Mesenchymal stem cell (in vitro differentiated cells and primary cell): ENCODE measurements around the gene CFAP58.

ENCODE experiments used
- DNase-seq: peaks from one replicate; pipeline ENCODE4 v3.0.0-alpha.2; 2013
- H2AFZ ChIP-seq: one replicate; pipeline ENCODE4 v1.6.1; 2013; ENCODE audit warnings: low read depth, mild to moderate bottlenecking, control low read depth, inconsistent platforms, low read length, moderate library complexity
- H2AK5ac ChIP-seq: 2 replicates; pipeline ENCODE4 v1.6.1; 2013; ENCODE audit warnings: low read length, moderate library complexity, mild to moderate bottlenecking, inconsistent platforms; ENCODE audit not compliant: severe bottlenecking
- H2BK120ac ChIP-seq: one replicate; pipeline ENCODE4 v1.6.1; 2013; ENCODE audit warnings: low read depth, mild to moderate bottlenecking, inconsistent platforms, low read length, moderate library complexity
- H2BK12ac ChIP-seq, 2 experiments: one replicate each; pipeline ENCODE4 v1.6.1; 2013; ENCODE audit warnings: inconsistent platforms in 2 of 2, low read length in 2 of 2, mild to moderate bottlenecking in 2 of 2, moderate library complexity in 2 of 2, control low read depth in 1 of 2
- H2BK15ac ChIP-seq: one replicate; pipeline ENCODE4 v1.6.1; 2013; ENCODE audit warnings: mild to moderate bottlenecking, low read depth, inconsistent platforms; ENCODE audit not compliant: poor library complexity, severe bottlenecking
- H2BK5ac ChIP-seq: 2 replicates; pipeline ENCODE4 v1.6.1; 2013; ENCODE audit warnings: low read depth, mild to moderate bottlenecking, low read length, control low read depth, inconsistent platforms; ENCODE audit not compliant: poor library complexity, severe bottlenecking
- H3K14ac ChIP-seq, 2 experiments: one replicate each; pipeline ENCODE4 v1.6.1; 2013; ENCODE audit warnings: inconsistent platforms in 2 of 2, low read length in 2 of 2, control low read depth in 1 of 2, mild to moderate bottlenecking in 1 of 2, moderate library complexity in 1 of 2
- H3K18ac ChIP-seq, 2 experiments: one replicate each; pipeline ENCODE4 v1.6.1; 2013; ENCODE audit warnings: inconsistent platforms in 2 of 2, low read length in 2 of 2, control low read depth in 1 of 2, low read depth in 1 of 2, mild to moderate bottlenecking in 1 of 2
- H3K23ac ChIP-seq, 2 experiments: one replicate each; pipeline ENCODE4 v1.6.1; 2013; ENCODE audit warnings: inconsistent platforms in 2 of 2, low read length in 2 of 2, mild to moderate bottlenecking in 2 of 2, moderate library complexity in 2 of 2, control low read depth in 1 of 2
- H3K27ac ChIP-seq: 2 replicates; pipeline ENCODE4 v1.5.1; 2013; ENCODE audit warnings: mild to moderate bottlenecking, moderate library complexity, low read length, control low read depth, inconsistent platforms; ENCODE audit not compliant: poor library complexity, severe bottlenecking
- H3K27me3 ChIP-seq, 2 experiments: 2 replicates each; pipeline versions ENCODE4 v1.6.1 to v1.7.0; 2013; ENCODE audit warnings: low read length in 2 of 2, mild to moderate bottlenecking in 2 of 2, moderate library complexity in 2 of 2, control low read depth in 1 of 2, inconsistent platforms in 1 of 2; ENCODE audit not compliant: control insufficient read depth in 1 of 2, insufficient read depth in 1 of 2
- H3K36me3 ChIP-seq, 2 experiments: 2 replicates each; pipeline versions ENCODE4 v1.6.1 to v1.7.0; 2013; ENCODE audit warnings: low read length in 2 of 2, control low read depth in 1 of 2, inconsistent platforms in 1 of 2, low read depth in 1 of 2, mild to moderate bottlenecking in 1 of 2; ENCODE audit not compliant: insufficient read depth in 2 of 2, control insufficient read depth in 1 of 2
- H3K4ac ChIP-seq, 2 experiments: one replicate each; pipeline ENCODE4 v1.6.1; 2013; ENCODE audit warnings: inconsistent platforms in 2 of 2, low read length in 2 of 2, mild to moderate bottlenecking in 2 of 2, moderate library complexity in 2 of 2, control low read depth in 1 of 2, low read depth in 1 of 2
- H3K4me1 ChIP-seq: 2 replicates; pipeline ENCODE4 v1.6.1; 2013; ENCODE audit warnings: low read depth, low read length, control low read depth; ENCODE audit not compliant: control insufficient read depth, insufficient read depth
- H3K4me2 ChIP-seq: 2 replicates; pipeline ENCODE4 v1.6.1; 2013; ENCODE audit warnings: low read length, mild to moderate bottlenecking, inconsistent platforms; ENCODE audit not compliant: poor library complexity, severe bottlenecking
- H3K4me3 ChIP-seq, 2 experiments: 2 replicates each; pipeline versions ENCODE4 v1.5.1 to v1.7.0; 2013; ENCODE audit warnings: low read length in 2 of 2, mild to moderate bottlenecking in 2 of 2, control low read depth in 1 of 2, low read depth in 1 of 2; ENCODE audit not compliant: insufficient read depth in 1 of 2
- H3K79me1 ChIP-seq: replicated peaks from 2 replicates; pipeline ENCODE4 v1.6.1; 2013; ENCODE audit warnings: mild to moderate bottlenecking, control low read depth, low read length, inconsistent platforms; ENCODE audit not compliant: poor library complexity, severe bottlenecking
- H3K9ac ChIP-seq: 2 replicates; pipeline ENCODE4 v1.7.0; 2013; ENCODE audit warnings: mild to moderate bottlenecking, low read length, moderate library complexity
- H3K9me3 ChIP-seq: 2 replicates; pipeline ENCODE4 v1.7.0; 2013; ENCODE audit warnings: mild to moderate bottlenecking, low read length; ENCODE audit not compliant: control insufficient read depth
- H4K8ac ChIP-seq: one replicate; pipeline ENCODE4 v1.6.1; 2013; ENCODE audit warnings: inconsistent platforms, mild to moderate bottlenecking, low read length, moderate library complexity
- H4K91ac ChIP-seq: one replicate; pipeline ENCODE4 v1.6.1; 2013; ENCODE audit warnings: mild to moderate bottlenecking, low read length, inconsistent platforms
- WGBS: methylation state at CpG from one replicate; pipeline ENCODE4 v1.1.7; 2013; ENCODE audit warnings: mixed read lengths; 5-methylcytosine and 5-hydroxymethylcytosine counted together

Gene CFAP58

GRCh38 chr10:104368381-104368780, 14.7 kb downstream of the CFAP58 start:
- Histone ChIP-seq H3K36me3 (no peaks in the 10 kb centered on the region), H2AFZ (no peak overlapping the region), H3K14ac (no peak overlapping the region), H3K9me3 (peaks cover 18% of the 10 kb centered on the region), H3K9ac (no peak overlapping the region), H4K8ac (no peak overlapping the region), H2AK5ac (no peak overlapping the region), H2BK15ac (no peak overlapping the region), H3K79me1 (no peaks in the 10 kb centered on the region), H2BK120ac (no peak overlapping the region), H3K4me2 (no peak overlapping the region), H2BK12ac (no peak overlapping the region), H3K27me3 (peaks cover 0 to 20% of the 10 kb centered on the region in 2 experiments), H3K27ac (no peak overlapping the region), H2BK5ac (no peak overlapping the region), H3K4me3 (no peak overlapping the region), H4K91ac (no peak overlapping the region), H3K18ac (no peak overlapping the region), H3K4ac (no peak overlapping the region), H3K23ac (no peak overlapping the region), H3K4me1 (no peaks in the 10 kb centered on the region)
- WGBS: 35% methylated on average over 2 of the region's 2 CpGs
- no peak for DNase-seq

DNA sequence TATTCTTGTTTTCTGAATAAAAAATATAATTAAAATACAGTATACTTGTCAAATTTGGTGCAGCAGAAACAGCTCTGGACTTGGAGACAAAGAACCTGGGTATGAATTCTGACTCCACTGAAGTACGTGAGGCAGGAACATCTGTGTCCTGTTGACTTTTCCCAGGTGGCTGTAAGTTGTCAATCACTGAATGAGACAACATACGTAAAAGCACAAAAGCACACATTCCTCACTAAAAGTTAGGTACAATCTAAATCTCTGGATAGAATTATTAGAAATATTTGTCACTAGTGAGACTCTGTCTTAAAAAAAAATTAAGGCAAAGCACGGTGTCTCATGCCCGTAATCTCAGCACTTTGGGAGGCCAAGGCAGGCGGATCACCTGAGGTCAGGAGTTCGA, 18.1 kb downstream of the CFAP58 start:
- no peak overlapping the region for H3K4ac ChIP-seq
- no peak overlapping the region for H3K9ac ChIP-seq
- H3K36me3 ChIP-seq: no peaks in the 10 kb centered on the region
- H3K9me3 ChIP-seq: peaks cover 18% of the 10 kb centered on the region
- no peak overlapping the region for H2BK5ac ChIP-seq
- no peak overlapping the region for H3K4me2 ChIP-seq
- no peak overlapping the region for H4K8ac ChIP-seq
- no peak overlapping the region for H3K14ac ChIP-seq
- 96% methylated on average over 3 of the region's 6 CpGs for WGBS
- H3K27me3 ChIP-seq: peaks cover 0 to 6% of the 10 kb centered on the region in 2 experiments
- no peak overlapping the region for H2AK5ac ChIP-seq
- no peak overlapping the region for H2BK120ac ChIP-seq
- DNase-seq: no peak
- H3K4me3 ChIP-seq: no peak overlapping the region
- no peak overlapping the region for H3K27ac ChIP-seq
- no peak overlapping the region for H2BK15ac ChIP-seq
- H2AFZ ChIP-seq: no peak overlapping the region
- H3K79me1 ChIP-seq: no peaks in the 10 kb centered on the region
- no peak overlapping the region for H2BK12ac ChIP-seq
- H4K91ac ChIP-seq: no peak overlapping the region
- H3K18ac ChIP-seq: no peak overlapping the region
- no peak overlapping the region for H3K23ac ChIP-seq
- H3K4me1 ChIP-seq: no peaks in the 10 kb centered on the region

- Histone ChIP-seq H3K9ac (no peak overlapping the region), H3K4me2 (no peak overlapping the region), H4K8ac (no peak overlapping the region), H3K27ac (no peak overlapping the region), H3K14ac (no peak overlapping the region), H3K18ac (no peak overlapping the region), H3K4me1 (no peaks in the 10 kb centered on the region), H2BK15ac (no peak overlapping the region), H3K23ac (no peak overlapping the region), H2AK5ac (no peak overlapping the region), H4K91ac (no peak overlapping the region), H3K27me3 (no peaks in the 10 kb centered on the region), H2BK12ac (no peak overlapping the region), H3K4me3 (no peak overlapping the region), H3K4ac (no peak overlapping the region), H2AFZ (no peak overlapping the region), H3K79me1 (no peaks in the 10 kb centered on the region), H2BK120ac (no peak overlapping the region), H3K36me3 (no peaks in the 10 kb centered on the region), H3K9me3 (peaks cover 18% of the 10 kb centered on the region), H2BK5ac (no peak overlapping the region)
- no peak for DNase-seq
- WGBS: no CpG with 5 or more reads among the region's 1 CpG
Observed at GRCh38 chr10:104374591-104374990, 21.0 kb downstream of the CFAP58 start.

DNA sequence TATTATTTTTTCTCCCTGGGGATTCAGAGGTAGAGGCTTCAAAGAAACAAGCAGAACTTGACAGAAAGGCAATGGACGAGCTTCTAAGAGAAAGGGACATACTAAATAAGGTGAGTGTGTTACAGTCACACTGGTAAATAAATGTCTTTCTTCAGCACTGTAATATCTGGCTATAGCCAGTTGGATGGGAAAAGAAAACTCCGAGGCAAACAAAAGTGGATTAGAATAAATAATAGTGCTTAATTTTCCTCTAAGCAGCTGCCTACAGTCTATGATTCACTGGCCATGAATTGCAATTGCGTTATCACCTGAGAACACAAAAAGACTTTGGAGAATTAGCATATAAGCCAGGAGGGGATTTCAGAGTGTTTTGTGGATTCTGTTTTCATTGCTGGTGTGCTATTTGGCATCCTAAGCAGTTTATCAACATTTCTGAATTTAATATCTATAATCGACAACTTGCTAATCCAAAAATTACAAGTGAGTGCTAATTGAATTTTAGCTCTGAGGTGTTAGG, 23.2 kb downstream of the CFAP58 start:
- Histone ChIP-seq H3K9me3 (peaks cover 7% of the 10 kb centered on the region), H4K91ac (no peak overlapping the region), H3K36me3 (no peaks in the 10 kb centered on the region), H3K4me3 (no peak overlapping the region), H3K4me1 (no peaks in the 10 kb centered on the region), H2BK120ac (no peak overlapping the region), H3K4ac (no peak overlapping the region), H4K8ac (no peak overlapping the region), H2BK12ac (no peak overlapping the region), H2BK15ac (no peak overlapping the region), H3K14ac (no peak overlapping the region), H3K9ac (no peak overlapping the region), H3K27ac (no peak overlapping the region), H3K4me2 (no peak overlapping the region), H3K23ac (no peak overlapping the region), H3K27me3 (no peaks in the 10 kb centered on the region), H2AFZ (no peak overlapping the region), H3K79me1 (no peaks in the 10 kb centered on the region), H2BK5ac (no peak overlapping the region), H3K18ac (no peak overlapping the region), H2AK5ac (no peak overlapping the region)
- DNase-seq: no peak
- WGBS: 31% methylated on average over 3 of the region's 4 CpGs
